HepG2 (cell line): ENCODE results near the gene ADCY6. TPM values are rescaled to one million over a fixed set of nuclear protein-coding genes. Genes with fewer than 3 reads are reported as not detected.

Source experiments
- AFF4 ChIP-seq: sonication (generic); formaldehyde crosslinking; IDR thresholded peaks from 2 replicates; pipeline ENCODE4 v1.4.0; 2020; ENCODE audit warnings: missing genetic modification reagents
- BCL6 ChIP-seq: IDR thresholded peaks from 2 replicates; pipeline ENCODE4 v1.6.1; 2016; ENCODE audit warnings: missing genetic modification reagents, missing compliant biosample characterization
- CREM ChIP-seq, 2 experiments: sonication (generic) in 1 of 2; formaldehyde crosslinking in 1 of 2; IDR thresholded peaks; 2 replicates each; pipeline versions ENCODE4 v1.4.0 to v1.6.1; 2016 to 2020; ENCODE audit warnings: antibody characterized with exemption in 1 of 2, mild to moderate bottlenecking in 1 of 2, missing genetic modification reagents in 1 of 2
- DMTF1 ChIP-seq: sonication (generic); formaldehyde crosslinking; IDR thresholded peaks from 2 replicates; pipeline ENCODE4 v1.4.0; 2020; ENCODE audit warnings: mild to moderate bottlenecking, missing genetic modification reagents
- E2F5 ChIP-seq: sonication (generic); formaldehyde crosslinking; conservative IDR thresholded peaks from 2 replicates; pipeline ENCODE4 v1.4.0; 2020; ENCODE audit warnings: missing genetic modification reagents
- FOXM1 ChIP-seq: sonication (generic); formaldehyde crosslinking; IDR thresholded peaks from 2 replicates; pipeline ENCODE4 v1.5.0; 2020; ENCODE audit warnings: missing genetic modification reagents
- GTF2F1 ChIP-seq: fragments of 150-350 bp; IDR thresholded peaks from 2 replicates; pipeline ENCODE4 v1.6.1; 2014; ENCODE audit warnings: low read length
- HBP1 ChIP-seq: IDR thresholded peaks from 2 replicates; pipeline ENCODE4 v1.6.1; 2016; ENCODE audit warnings: low read depth, control low read depth
- HNRNPK ChIP-seq: fragments of 200-400 bp; formaldehyde crosslinking; IDR thresholded peaks from 2 replicates; pipeline ENCODE4 v1.6.1; 2018; ENCODE audit warnings: low read length, low read depth, moderate library complexity, mild to moderate bottlenecking; ENCODE audit not compliant: poor library complexity, severe bottlenecking
- MAX ChIP-seq: IDR thresholded peaks from 2 replicates; pipeline ENCODE4 v1.6.1; 2012; ENCODE audit warnings: inconsistent platforms
- RFXANK ChIP-seq: IDR thresholded peaks from 2 replicates; pipeline ENCODE4 v1.6.1; 2016
- TEAD3 ChIP-seq: optimal IDR thresholded peaks from 2 replicates; pipeline ENCODE3; 2016; ENCODE audit warnings: borderline replicate concordance
- TFE3 ChIP-seq: IDR thresholded peaks from 2 replicates; pipeline ENCODE4 v1.6.1; 2016
- ZBTB8A ChIP-seq: sonication (generic); formaldehyde crosslinking; IDR thresholded peaks from 2 replicates; pipeline ENCODE4 v1.4.0; 2020; ENCODE audit warnings: mild to moderate bottlenecking, low read depth, missing genetic modification reagents, borderline replicate concordance
- ZNF17 ChIP-seq: sonication (generic); formaldehyde crosslinking; IDR thresholded peaks from 2 replicates; pipeline ENCODE4 v1.5.0; 2020; ENCODE audit warnings: mild to moderate bottlenecking, missing genetic modification reagents
- ZNF234 ChIP-seq: sonication (generic); formaldehyde crosslinking; conservative IDR thresholded peaks from 2 replicates; pipeline ENCODE4 v1.5.1; 2020; ENCODE audit warnings: mild to moderate bottlenecking, missing genetic modification reagents
- ZNF337 ChIP-seq: sonication (generic); formaldehyde crosslinking; IDR thresholded peaks from 2 replicates; pipeline ENCODE4 v1.5.1; 2020; ENCODE audit warnings: missing genetic modification reagents, low read depth, mild to moderate bottlenecking, borderline replicate concordance
- ZNF775 ChIP-seq: sonication (generic); formaldehyde crosslinking; IDR thresholded peaks from 2 replicates; pipeline ENCODE4 v1.4.0; 2020; ENCODE audit warnings: missing genetic modification reagents, mild to moderate bottlenecking, moderate library complexity, borderline replicate concordance
- ZSCAN31 ChIP-seq: sonication (generic); formaldehyde crosslinking; IDR thresholded peaks from 2 replicates; pipeline ENCODE4 v1.5.0; 2020; ENCODE audit warnings: low read depth, mild to moderate bottlenecking, missing genetic modification reagents
- polyA plus RNA-seq, 8 experiments: library from polyadenylated mRNA; depleted of rRNA in 3 of 8; stranded (reverse) in 7 of 8; unstranded in 1 of 8; fragments of >200 nt; fragmentation: Illumina TruSeq in 4 of 8; extraction: Trizol in 4 of 8; gene quantifications; 2 replicates each; pipeline versions ENCODE4 v1.2.1 to v1.2.3, GENCODE V29; 2011 to 2016; ENCODE audit warnings: low read depth in 4 of 8, missing spikeins in 1 of 8, mixed read lengths in 1 of 8; ENCODE audit not compliant: insufficient read depth in 1 of 8
- total RNA-seq, 5 experiments: library from RNA; depleted of rRNA; stranded (reverse); fragments of >200 nt; fragmentation: Illumina TruSeq; extraction: Trizol; gene quantifications; 2 replicates each; pipeline ENCODE4 v1.2.3, GENCODE V29; 2016; ENCODE audit warnings: low read depth in 1 of 5

ADCY6 gene
- total and polyA plus RNA-seq, 2 of the 13 experiments (the other 11 are each of a cell fraction or from before 2014, with no cell fraction given) = 10.6 to 11.8 TPM

DNA sequence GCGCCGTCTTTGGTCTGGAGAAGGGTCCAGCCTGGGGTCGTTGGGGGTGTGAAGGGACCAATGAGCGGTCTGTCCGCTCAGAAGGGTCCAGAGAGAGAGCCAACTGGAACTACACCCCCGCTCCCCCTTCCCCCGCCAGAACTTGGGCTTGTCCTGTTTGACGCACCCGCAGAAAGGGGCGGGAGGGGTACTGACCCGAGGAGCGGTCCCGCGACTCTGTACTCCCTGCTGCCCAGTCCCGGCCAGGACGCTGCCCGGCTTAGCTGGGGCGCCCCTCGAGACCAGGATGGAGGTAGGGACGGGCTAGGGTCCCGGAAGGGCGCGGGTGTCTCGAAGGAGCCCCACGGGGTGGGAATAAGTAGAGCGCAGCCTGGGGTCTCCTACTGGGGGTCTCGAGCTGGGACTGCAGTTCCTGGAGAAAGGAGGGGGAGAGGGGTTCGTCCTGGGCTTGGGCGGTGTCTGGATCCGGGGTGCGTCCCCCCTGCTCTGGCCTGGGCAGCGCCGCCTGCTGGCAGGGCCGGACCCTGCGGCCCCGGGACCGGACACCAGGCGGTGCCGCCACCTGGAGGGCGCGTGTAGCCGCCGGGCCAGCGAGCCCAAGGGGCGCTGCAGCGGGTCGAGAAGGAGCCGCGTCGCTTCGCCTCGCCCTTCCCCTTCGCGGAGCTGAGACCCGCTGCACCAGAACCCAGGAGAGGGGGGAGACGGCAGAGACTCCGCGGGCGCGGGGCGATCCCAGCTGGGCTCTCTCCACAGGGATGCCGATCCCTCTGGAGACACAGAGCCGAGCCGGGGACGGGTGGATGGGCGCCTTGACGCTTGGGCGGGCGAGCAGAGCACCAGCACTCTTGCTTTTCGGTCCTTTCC is 25.6 kb upstream of the ADCY6 start (continued):
- TF ChIP-seq TFE3 (CRISPR knock-in tag) (no peak), E2F5 (CRISPR knock-in tag) (no peak), GTF2F1 (no peak), RFXANK (CRISPR knock-in tag) (no peak), ZNF775 (CRISPR knock-in tag) (no peak), ZNF337 (CRISPR knock-in tag) (no peak), ZNF17 (0 out of 2 replicates have a peak, but pooled peaks have one; percentile 26), MAX (peak; percentile 86), ZBTB8A (CRISPR knock-in tag) (no peak), TEAD3 (CRISPR knock-in tag) (peak; percentile 54), FOXM1 (CRISPR knock-in tag) (no peak; the same call in 1 of the 2 replicates), DMTF1 (no peak), HBP1 (no peak), HNRNPK (peak; percentile 52), CREM (IDR thresholded peaks at IDR 0.05) (no peak), CREM (CRISPR knock-in tag; IDR thresholded peaks at IDR 0.05) (no peak), ZNF234 (CRISPR knock-in tag) (no peak), AFF4 (CRISPR knock-in tag) (no peak), BCL6 (CRISPR knock-in tag) (peak; percentile 51), ZSCAN31 (no peak)
